Kasumi-1 (cell line): ENCODE measurements around the gene ENO2.
A peak's percentile ranks its signal among the peaks of the same experiment; 100 is the strongest.

Experiments
- DNase-seq, 2 experiments: peaks; one replicate each; lab custom pipeline; 2025; lab: John Stamatoyannopoulos, UW

The ENO2 gene

GRCh38 chr12:6948873-6949594 is 34.7 kb downstream of the ENO2 start:
- no peak for DNase-seq

- peak in 1 of 2 experiments; percentile 4 for DNase-seq
Observed at GRCh38 chr12:6950401-6950801, 36.0 kb downstream of the ENO2 start.

GRCh38 chr12:6950811-6951540 is 36.6 kb downstream of the ENO2 start, which contains the start of gene PTPN6:
PTPN6 (plus strand) TSS chr12:6951356; CDS start chr12:6951513, 157 bp downstream.
- peak; percentile 54 to 73 for DNase-seq

- no peak for DNase-seq
Observed at GRCh38 chr12:6951551-6952120, 37.3 kb downstream of the ENO2 start.

GRCh38 chr12:6952121-6952862 is 37.9 kb downstream of the ENO2 start:
- no peak for DNase-seq

GRCh38 chr12:6952863-6953441 is 38.6 kb downstream of the ENO2 start:
- DNase-seq, result no peak

- peak; percentile 82 to 87 for DNase-seq
Observed at GRCh38 chr12:6953442-6954315, 39.3 kb downstream of the ENO2 start.

- no peak for DNase-seq
Observed at GRCh38 chr12:6954316-6955107, 40.1 kb downstream of the ENO2 start.

- DNase-seq, result no peak
Observed at GRCh38 chr12:6955108-6956020, 41.0 kb downstream of the ENO2 start.

GRCh38 chr12:6956021-6956727 is 41.8 kb downstream of the ENO2 start:
- no peak for DNase-seq

GRCh38 chr12:6957151-6957701 is 42.8 kb downstream of the ENO2 start:
- DNase-seq, result no peak

- no peak for DNase-seq
Observed at GRCh38 chr12:6957741-6958608, 43.6 kb downstream of the ENO2 start.

- DNase-seq, result peak; percentile 28 to 35
Observed at GRCh38 chr12:6958609-6959057, 44.3 kb downstream of the ENO2 start.

- peak; percentile 59 to 72 for DNase-seq
Observed at GRCh38 chr12:6959058-6959804, 44.9 kb downstream of the ENO2 start.

GRCh38 chr12:6959805-6960592 is 45.6 kb downstream of the ENO2 start:
- no peak for DNase-seq
